KMS-11 (cell line): ENCODE measurements around the gene SLC34A1.

Experiments
- H2AFZ ChIP-seq: fragments of 200-600 bp; sonication (generic); 2 replicates; pipeline ENCODE4 v1.6.1; 2016; ENCODE audit warnings: antibody characterized with exemption, mixed run types, low read depth
- H3K27ac ChIP-seq: fragments of 200-600 bp; sonication (generic); 2 replicates; pipeline ENCODE4 v1.6.1; 2016; ENCODE audit warnings: mild to moderate bottlenecking, mixed run types
- H3K27me3 ChIP-seq: fragments of 200-600 bp; sonication (generic); 2 replicates; pipeline ENCODE4 v1.6.1; 2017; ENCODE audit warnings: mild to moderate bottlenecking, low read depth, mixed run types, moderate library complexity; ENCODE audit not compliant: insufficient read depth
- H3K36me3 ChIP-seq: fragments of 200-600 bp; sonication (generic); 2 replicates; pipeline ENCODE4 v1.6.1; 2017; ENCODE audit warnings: mild to moderate bottlenecking, mixed run types; ENCODE audit not compliant: insufficient read depth
- H3K4me1 ChIP-seq: fragments of 200-600 bp; sonication (generic); 2 replicates; pipeline ENCODE4 v1.6.1; 2016; ENCODE audit warnings: mild to moderate bottlenecking, low read depth, mixed run types; ENCODE audit not compliant: poor library complexity, severe bottlenecking
- H3K4me2 ChIP-seq: fragments of 200-600 bp; sonication (generic); 2 replicates; pipeline ENCODE4 v1.7.0; 2016; ENCODE audit warnings: mild to moderate bottlenecking, mixed run types
- H3K4me3 ChIP-seq: fragments of 200-600 bp; sonication (generic); IDR thresholded peaks from 2 replicates; pipeline ENCODE4 v1.6.1; 2017; ENCODE audit warnings: low read depth, low read length, mixed read lengths; ENCODE audit not compliant: insufficient read depth
- H3K79me2 ChIP-seq: fragments of 200-600 bp; sonication (generic); 2 replicates; pipeline ENCODE4 v1.6.1; 2016; ENCODE audit warnings: low read depth, mixed run types; ENCODE audit not compliant: insufficient read depth
- H3K9ac ChIP-seq: fragments of 200-600 bp; sonication (generic); 2 replicates; pipeline ENCODE4 v1.6.1; 2016; ENCODE audit warnings: mild to moderate bottlenecking, mixed run types
- H4K20me1 ChIP-seq: fragments of 200-600 bp; sonication (generic); 2 replicates; pipeline ENCODE4 v1.6.1; 2016; ENCODE audit warnings: mild to moderate bottlenecking, mixed run types; ENCODE audit not compliant: insufficient read depth
- CTCF ChIP-seq: fragments of 200-600 bp; sonication (generic); conservative IDR thresholded peaks from 2 replicates; pipeline ENCODE4 v1.6.1; 2017; ENCODE audit warnings: low read depth, mild to moderate bottlenecking, antibody characterized with exemption, low read length, moderate library complexity, mixed read lengths

Gene SLC34A1

DNA sequence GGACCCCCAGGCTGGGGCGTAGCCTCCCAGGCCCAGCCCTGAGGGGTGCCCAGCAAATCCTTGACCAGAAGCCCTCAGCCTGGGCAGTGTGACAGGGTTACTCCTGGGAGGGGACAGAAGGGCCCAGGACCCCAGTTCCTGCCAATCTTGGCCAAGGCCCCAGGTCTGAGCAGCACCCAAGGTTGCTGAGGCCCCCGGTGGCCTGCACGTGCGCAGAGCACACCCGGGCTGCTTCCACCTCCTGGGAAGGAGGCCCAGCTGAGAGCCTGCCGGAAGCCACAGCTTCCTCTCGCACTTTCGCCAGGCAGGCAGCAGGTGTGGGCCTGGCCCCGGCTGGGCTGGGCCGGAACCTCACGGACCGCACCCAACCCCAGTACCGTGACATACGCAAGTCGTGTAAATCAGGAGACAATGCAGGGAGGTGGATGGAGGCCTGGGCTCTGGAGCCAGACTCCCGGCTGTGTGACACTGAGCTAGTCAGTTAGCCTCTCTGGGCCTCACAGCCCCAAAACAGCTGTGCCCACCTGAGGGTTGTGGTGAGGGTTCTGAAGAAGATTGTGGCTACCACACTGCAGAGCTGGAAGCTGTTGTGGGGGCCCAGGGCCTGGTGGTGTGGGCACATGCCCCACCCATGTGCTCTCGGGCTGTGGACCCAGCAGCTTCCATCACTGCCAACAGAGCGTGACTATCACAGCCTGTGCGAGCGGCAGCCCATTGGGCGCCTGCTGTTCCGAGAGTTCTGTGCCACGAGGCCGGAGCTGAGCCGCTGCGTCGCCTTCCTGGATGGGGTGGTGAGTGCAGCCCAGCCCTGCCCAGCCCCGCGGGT is 47.3 kb downstream of the SLC34A1 start:
- Histone ChIP-seq H2AFZ (no peak overlapping the region), H3K4me2 (peak overlapping the region; percentile 63; the same call in 1 of the 2 replicates), H3K27me3 (no peaks in the 10 kb centered on the region), H3K4me3 (no peak overlapping the region), H3K27ac (peak overlapping the region; percentile 64), H3K36me3 (no peaks in the 10 kb centered on the region), H3K79me2 (no peaks in the 10 kb centered on the region), H4K20me1 (no peaks in the 10 kb centered on the region), H3K9ac (peak overlapping the region; percentile 43; the same call in 1 of the 2 replicates), H3K4me1 (peaks cover 57% of the 10 kb centered on the region)
- TF ChIP-seq CTCF: no peak

DNA sequence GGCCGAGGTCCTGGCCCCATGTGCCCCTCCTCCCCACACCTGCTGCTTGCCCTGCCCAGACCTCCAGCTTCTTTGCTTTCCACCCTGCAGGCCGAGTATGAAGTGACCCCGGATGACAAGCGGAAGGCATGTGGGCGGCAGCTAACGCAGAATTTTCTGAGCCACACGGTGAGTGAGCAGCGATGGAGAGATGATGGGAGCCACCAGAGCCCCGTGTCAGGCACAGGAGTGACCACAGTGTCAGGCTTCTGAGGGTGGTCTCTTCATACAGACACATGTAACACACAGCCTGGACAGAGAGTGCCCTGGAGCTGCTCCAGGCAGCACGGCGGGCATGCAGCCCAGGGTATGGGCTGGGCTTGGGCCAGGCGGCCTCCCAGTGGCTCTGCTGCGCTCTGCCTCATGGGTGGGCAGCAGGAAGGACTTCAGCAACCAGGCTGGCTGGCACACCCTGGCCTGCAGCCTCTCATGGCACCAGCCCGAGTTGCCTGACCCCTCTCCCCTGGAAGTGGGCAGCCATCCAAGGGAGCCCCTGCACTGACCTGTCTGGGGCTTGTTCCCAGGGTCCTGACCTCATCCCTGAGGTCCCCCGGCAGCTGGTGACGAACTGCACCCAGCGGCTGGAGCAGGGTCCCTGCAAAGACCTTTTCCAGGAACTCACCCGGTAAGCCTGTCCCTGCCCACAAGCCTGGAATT is 48.1 kb downstream of the SLC34A1 start:
- Histone ChIP-seq H3K36me3 (no peaks in the 10 kb centered on the region), H3K27me3 (no peaks in the 10 kb centered on the region), H3K27ac (peak overlapping the region; percentile 64), H3K4me2 (peak overlapping the region; percentile 63), H3K4me1 (peaks cover 56% of the 10 kb centered on the region), H3K79me2 (no peaks in the 10 kb centered on the region), H3K4me3 (no peak overlapping the region), H2AFZ (no peak overlapping the region), H3K9ac (peak overlapping the region; percentile 43; the same call in 1 of the 2 replicates), H4K20me1 (no peaks in the 10 kb centered on the region)
- TF ChIP-seq CTCF: no peak

GRCh38 chr5:177432839-177433657 is 48.8 kb downstream of the SLC34A1 start:
- Histone ChIP-seq H2AFZ (no peak overlapping the region), H3K4me2 (peak overlapping the region; percentile 63; the same call in 1 of the 2 replicates), H3K4me3 (no peak overlapping the region), H3K36me3 (no peaks in the 10 kb centered on the region), H3K27me3 (no peaks in the 10 kb centered on the region), H3K4me1 (peaks cover 49% of the 10 kb centered on the region), H3K79me2 (no peaks in the 10 kb centered on the region), H4K20me1 (no peaks in the 10 kb centered on the region), H3K9ac (no peak overlapping the region), H3K27ac (no peak overlapping the region)
- TF ChIP-seq CTCF: no peak

DNA sequence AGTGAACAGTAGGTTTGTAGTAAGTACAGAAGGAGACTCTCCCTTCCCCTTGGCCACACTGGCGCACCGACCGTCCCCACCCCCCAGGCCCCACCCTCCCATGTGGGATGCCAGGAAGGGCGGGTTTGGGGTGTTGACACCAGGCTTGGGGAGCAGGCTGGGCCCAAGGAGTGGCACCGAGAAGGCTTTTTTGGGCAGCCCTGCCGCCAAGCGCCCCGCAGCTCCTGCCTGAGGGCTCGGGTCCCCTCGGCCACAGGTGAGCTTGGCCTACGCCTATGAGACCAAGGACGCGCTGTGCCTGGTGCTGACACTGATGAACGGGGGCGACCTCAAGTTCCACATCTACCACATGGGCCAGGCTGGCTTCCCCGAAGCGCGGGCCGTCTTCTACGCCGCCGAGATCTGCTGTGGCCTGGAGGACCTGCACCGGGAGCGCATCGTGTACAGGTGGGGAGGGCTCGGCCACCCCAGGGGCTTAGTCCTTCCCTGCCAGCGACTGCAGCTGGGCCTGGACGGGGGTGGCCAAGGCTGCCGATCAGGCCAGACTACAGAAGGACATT is 49.5 kb downstream of the SLC34A1 start:
- H3K4me3 ChIP-seq: no peak overlapping the region
- H3K36me3 ChIP-seq: no peaks in the 10 kb centered on the region
- no peaks in the 10 kb centered on the region for H3K27me3 ChIP-seq
- no peak overlapping the region for H3K9ac ChIP-seq
- no peak overlapping the region for H2AFZ ChIP-seq
- no peak overlapping the region for H3K4me2 ChIP-seq
- H4K20me1 ChIP-seq: no peaks in the 10 kb centered on the region
- peaks cover 42% of the 10 kb centered on the region for H3K4me1 ChIP-seq
- TF ChIP-seq CTCF: no peak
- H3K79me2 ChIP-seq: no peaks in the 10 kb centered on the region
- no peak overlapping the region for H3K27ac ChIP-seq
